K562 (cell line): ENCODE measurements around the gene PSMA6. TPM values are rescaled to one million over a fixed set of nuclear protein-coding genes. Genes with fewer than 3 reads are reported as not detected.
"Not testable (repeated sequence)": the region's sequence is repeated elsewhere in the genome, so short reads cannot be mapped to it uniquely, and the experiment has no call there.

Experiments used
- ATAC-seq: fragments of 200-7000 bp; cut with Tn5 transposase; 3 replicates; pipeline ENCODE4 v1.9.1; 2020; ENCODE audit warnings: moderate library complexity
- BruUV-seq: library from RNA; stranded (reverse); fragments of 400-500 nt; replicated peaks from 2 replicates; lab custom pipeline; 2021; lab: Mats Ljungman, UMichigan
- CTCF ChIA-PET: fragments of 300-600 bp; formaldehyde crosslinking; extraction: SDS; loops from one replicate; lab custom pipeline; 2021; ENCODE audit warnings: low intra/inter-chr PET ratio; lab: Yijun Ruan, JAX
- POLR2A ChIA-PET: fragments of 300-600, 350-650 bp; sonication (Branson Sonifier 250); formaldehyde crosslinking; extraction: SDS; loops from one replicate; lab custom pipeline; 2021; ENCODE audit warnings: antibody characterized with exemption, inconsistent platforms; lab: Yijun Ruan, JAX
- DNase-seq, 4 experiments: peaks; one replicate each; pipeline versions ENCODE4 v3.0.0 to v3.0.0-alpha.2; 2011 to 2018; ENCODE audit warnings: low spot score in 3 of 4, mixed read lengths in 3 of 4; ENCODE audit errors: extremely low read depth in 1 of 4
- FAIRE-seq: peaks from 2 replicates; lab custom pipeline; 2011; peaks lifted over from hg19 to GRCh38; lab: Jason Lieb, UNC
- H2AFZ ChIP-seq: 2 replicates; pipeline ENCODE4 v1.6.0; 2011; ENCODE audit warnings: low read depth, low read length, control low read depth, inconsistent platforms
- H3K27ac ChIP-seq: fragments of 200-600 bp; 3 replicates; pipeline ENCODE4 v1.8.0; 2011; ENCODE audit warnings: low read depth, mild to moderate bottlenecking, control low read depth, inconsistent platforms, low read length, moderate library complexity, mixed read lengths; ENCODE audit errors: extremely low read depth
- H3K27me3 ChIP-seq, 2 experiments: fragments of 300-600 bp in 1 of 2; 2 replicates in 1 of 2; 3 replicates in 1 of 2; pipeline versions ENCODE4 v1.6.0 to v1.8.0; 2011; ENCODE audit warnings: inconsistent platforms in 2 of 2, low read length in 2 of 2, mild to moderate bottlenecking in 1 of 2, mixed read lengths in 1 of 2, moderate library complexity in 1 of 2; ENCODE audit not compliant: control insufficient read depth in 2 of 2, insufficient read depth in 2 of 2
- H3K36me3 ChIP-seq: fragments of 300-600 bp; 3 replicates; pipeline ENCODE4 v1.8.0; 2011; ENCODE audit warnings: mild to moderate bottlenecking, low read length, inconsistent platforms; ENCODE audit not compliant: control insufficient read depth, insufficient read depth
- H3K4me1 ChIP-seq, 2 experiments: fragments of 200-600 bp in 1 of 2; replicated peaks in 1 of 2; 2 replicates in 1 of 2; 3 replicates in 1 of 2; pipeline versions ENCODE4 v1.5.1 to v1.8.0; 2011; ENCODE audit warnings: inconsistent platforms in 2 of 2, low read length in 2 of 2, mild to moderate bottlenecking in 1 of 2, mixed read lengths in 1 of 2, moderate library complexity in 1 of 2; ENCODE audit not compliant: control insufficient read depth in 2 of 2, insufficient read depth in 2 of 2
- H3K4me2 ChIP-seq: 2 replicates; pipeline ENCODE4 v1.6.1; 2011; ENCODE audit warnings: low read length, control low read depth, inconsistent platforms, mixed read lengths; ENCODE audit not compliant: insufficient read depth
- H3K4me3 ChIP-seq: fragments of 200-600 bp; sonication (generic), shearing (Covaris generic); 2 replicates; pipeline ENCODE4 v1.5.1; 2016; ENCODE audit warnings: control low read depth, inconsistent platforms
- H3K79me2 ChIP-seq: fragments of 200-600 bp; 3 replicates; pipeline ENCODE4 v1.8.0; 2011; ENCODE audit warnings: low read length, inconsistent platforms; ENCODE audit not compliant: control insufficient read depth, insufficient read depth
- H3K9ac ChIP-seq, 2 experiments: 2 replicates each; pipeline versions ENCODE4 v1.6.0 to v1.6.1; 2011; ENCODE audit warnings: low read depth in 2 of 2, low read length in 2 of 2, control low read depth in 1 of 2, inconsistent platforms in 1 of 2, mild to moderate bottlenecking in 1 of 2, mixed read lengths in 1 of 2; ENCODE audit not compliant: insufficient read depth in 1 of 2
- H3K9me1 ChIP-seq: one replicate; pipeline ENCODE4 v1.6.0; 2011; ENCODE audit warnings: inconsistent platforms, mild to moderate bottlenecking, low read length, moderate library complexity; ENCODE audit not compliant: control insufficient read depth, insufficient read depth
- H3K9me3 ChIP-seq: replicated peaks from 2 replicates; pipeline ENCODE4 v1.5.1; 2011; ENCODE audit warnings: low read depth, low read length, inconsistent platforms; ENCODE audit not compliant: control insufficient read depth, insufficient read depth
- H4K20me1 ChIP-seq: replicated peaks from 2 replicates; pipeline ENCODE4 v1.6.1; 2011; ENCODE audit warnings: low read length, inconsistent platforms, mixed read lengths; ENCODE audit not compliant: control insufficient read depth, insufficient read depth
- ARID1B ChIP-seq: fragments of 450-650 bp; IDR thresholded peaks from 2 replicates; pipeline ENCODE4 v1.6.1; 2016; ENCODE audit warnings: antibody characterized with exemption, mild to moderate bottlenecking, inconsistent platforms
- EP400 ChIP-seq: fragments of 450-650 bp; IDR thresholded peaks from 2 replicates; pipeline ENCODE4 v1.6.1; 2017; ENCODE audit warnings: antibody characterized with exemption, mild to moderate bottlenecking, moderate library complexity
- FOS ChIP-seq: IDR thresholded peaks from 3 replicates; pipeline ENCODE4 v1.6.1; 2011; ENCODE audit not compliant: insufficient read length; ENCODE audit errors: extremely low read depth
- HNRNPL ChIP-seq: fragments of 200-400 bp; formaldehyde crosslinking; IDR thresholded peaks from 2 replicates; pipeline ENCODE4 v1.6.1; 2017; ENCODE audit warnings: low read depth, mild to moderate bottlenecking, low read length
- NFRKB ChIP-seq: fragments of 450-650 bp; IDR thresholded peaks from 2 replicates; pipeline ENCODE4 v1.6.1; 2016; ENCODE audit warnings: low read depth
- WGBS: fragments of 100-300 bp; shearing (Covaris generic); methylation state at CpG from one replicate; pipeline ENCODE4 v1.1.6; 2016; ENCODE audit warnings: low coverage, mixed read lengths; ENCODE audit not compliant: insufficient coverage; ENCODE audit errors: missing lambda C conversion rate; 5-methylcytosine and 5-hydroxymethylcytosine counted together
- in situ Hi-C: fragments of 300-500 bp; cut with MboI; formaldehyde crosslinking; loops from 4 replicates; pipeline ENCODE4 v1.15.0; 2018; ENCODE audit warnings: inconsistent platforms, mixed read lengths
- intact Hi-C: fragments of 100-400 bp; cut with micrococcal nuclease; formaldehyde crosslinking; loops from 2 replicates; pipeline ENCODE4 v1.14.2; 2022
- polyA plus RNA-seq, 8 experiments: library from polyadenylated mRNA; depleted of rRNA in 4 of 8; stranded (reverse) in 5 of 8; unstranded in 3 of 8; fragments of >200 nt; fragmentation: Nextera tagmentation in 2 of 8; fragmentation: Illumina TruSeq in 1 of 8; extraction: Ambion mirVana in 2 of 8; extraction: Trizol in 1 of 8; gene quantifications; 2 replicates each; pipeline versions ENCODE4 v1.2.1 to v1.2.3, GENCODE V29; 2011 to 2014; ENCODE audit warnings: inconsistent platforms in 1 of 8, missing spikeins in 1 of 8
- total RNA-seq, 7 experiments: library from RNA; depleted of rRNA in 6 of 7; stranded (reverse); fragments of >200 nt in 6 of 7; fragmentation: Illumina TruSeq in 2 of 7; extraction: Trizol in 2 of 7; gene quantifications; 2 replicates each; pipeline versions ENCODE4 v1.2.1 to v1.2.3, GENCODE V29; 2011 to 2021; ENCODE audit warnings: low replicate concordance in 1 of 7
- TF ChIP-seq, protein P1 (sequence below): sonication (generic); formaldehyde crosslinking; IDR thresholded peaks from 2 replicates; pipeline ENCODE4 v1.9.0; 2022; ENCODE audit warnings: mild to moderate bottlenecking, missing genetic modification reagents
- TF ChIP-seq, protein P2 (sequence below): fragments of 450-650 bp; IDR thresholded peaks from 2 replicates; pipeline ENCODE4 v1.6.1; 2016; ENCODE audit warnings: mild to moderate bottlenecking, moderate library complexity

The PSMA6 gene
- total and polyA plus RNA-seq, 9 of the 15 experiments (the other 6 are each of a cell fraction or from before 2014, with no cell fraction given): 210 to 952 (median 288) TPM

- TF ChIP-seq HNRNPL (no peak), FOS (peak; percentile 32)
- TF ChIP-seq, protein P1, sequence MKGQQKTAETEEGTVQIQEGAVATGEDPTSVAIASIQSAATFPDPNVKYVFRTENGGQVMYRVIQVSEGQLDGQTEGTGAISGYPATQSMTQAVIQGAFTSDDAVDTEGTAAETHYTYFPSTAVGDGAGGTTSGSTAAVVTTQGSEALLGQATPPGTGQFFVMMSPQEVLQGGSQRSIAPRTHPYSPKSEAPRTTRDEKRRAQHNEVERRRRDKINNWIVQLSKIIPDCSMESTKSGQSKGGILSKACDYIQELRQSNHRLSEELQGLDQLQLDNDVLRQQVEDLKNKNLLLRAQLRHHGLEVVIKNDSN (CRISPR knock-in tag): no peak
- TF ChIP-seq, all 486 proteins: peak for 38
Measured at GRCh38 chr14:35355981-35356841, 64.0 kb downstream of the PSMA6 start (continued).

- H3K9ac ChIP-seq, H3K36me3 ChIP-seq, BruUV-seq, H3K9me3 ChIP-seq, intact Hi-C loops, CTCF ChIA-PET, POLR2A ChIA-PET, H3K27me3 ChIP-seq, in situ Hi-C loops, H3K9me1 ChIP-seq, H3K4me2 ChIP-seq, FAIRE-seq, H3K79me2 ChIP-seq, H4K20me1 ChIP-seq, ATAC-seq, H3K4me3 ChIP-seq: not testable (repeated sequence)
- 5% methylated on average over 6 of the region's 7 CpGs for WGBS
- peak in 1 of 4 experiments; percentile 54 for DNase-seq
- Histone ChIP-seq H3K27ac (peak overlapping the region; percentile 66; the same call in 1 of the 3 replicates), H3K4me1 (peaks cover 9 to 25% of the 10 kb centered on the region in 2 experiments), H2AFZ (peak overlapping the region; percentile 66)
- peak; percentile 61; the same call in 1 of the 2 replicates for TF ChIP-seq NFRKB
- TF ChIP-seq, protein P2, sequence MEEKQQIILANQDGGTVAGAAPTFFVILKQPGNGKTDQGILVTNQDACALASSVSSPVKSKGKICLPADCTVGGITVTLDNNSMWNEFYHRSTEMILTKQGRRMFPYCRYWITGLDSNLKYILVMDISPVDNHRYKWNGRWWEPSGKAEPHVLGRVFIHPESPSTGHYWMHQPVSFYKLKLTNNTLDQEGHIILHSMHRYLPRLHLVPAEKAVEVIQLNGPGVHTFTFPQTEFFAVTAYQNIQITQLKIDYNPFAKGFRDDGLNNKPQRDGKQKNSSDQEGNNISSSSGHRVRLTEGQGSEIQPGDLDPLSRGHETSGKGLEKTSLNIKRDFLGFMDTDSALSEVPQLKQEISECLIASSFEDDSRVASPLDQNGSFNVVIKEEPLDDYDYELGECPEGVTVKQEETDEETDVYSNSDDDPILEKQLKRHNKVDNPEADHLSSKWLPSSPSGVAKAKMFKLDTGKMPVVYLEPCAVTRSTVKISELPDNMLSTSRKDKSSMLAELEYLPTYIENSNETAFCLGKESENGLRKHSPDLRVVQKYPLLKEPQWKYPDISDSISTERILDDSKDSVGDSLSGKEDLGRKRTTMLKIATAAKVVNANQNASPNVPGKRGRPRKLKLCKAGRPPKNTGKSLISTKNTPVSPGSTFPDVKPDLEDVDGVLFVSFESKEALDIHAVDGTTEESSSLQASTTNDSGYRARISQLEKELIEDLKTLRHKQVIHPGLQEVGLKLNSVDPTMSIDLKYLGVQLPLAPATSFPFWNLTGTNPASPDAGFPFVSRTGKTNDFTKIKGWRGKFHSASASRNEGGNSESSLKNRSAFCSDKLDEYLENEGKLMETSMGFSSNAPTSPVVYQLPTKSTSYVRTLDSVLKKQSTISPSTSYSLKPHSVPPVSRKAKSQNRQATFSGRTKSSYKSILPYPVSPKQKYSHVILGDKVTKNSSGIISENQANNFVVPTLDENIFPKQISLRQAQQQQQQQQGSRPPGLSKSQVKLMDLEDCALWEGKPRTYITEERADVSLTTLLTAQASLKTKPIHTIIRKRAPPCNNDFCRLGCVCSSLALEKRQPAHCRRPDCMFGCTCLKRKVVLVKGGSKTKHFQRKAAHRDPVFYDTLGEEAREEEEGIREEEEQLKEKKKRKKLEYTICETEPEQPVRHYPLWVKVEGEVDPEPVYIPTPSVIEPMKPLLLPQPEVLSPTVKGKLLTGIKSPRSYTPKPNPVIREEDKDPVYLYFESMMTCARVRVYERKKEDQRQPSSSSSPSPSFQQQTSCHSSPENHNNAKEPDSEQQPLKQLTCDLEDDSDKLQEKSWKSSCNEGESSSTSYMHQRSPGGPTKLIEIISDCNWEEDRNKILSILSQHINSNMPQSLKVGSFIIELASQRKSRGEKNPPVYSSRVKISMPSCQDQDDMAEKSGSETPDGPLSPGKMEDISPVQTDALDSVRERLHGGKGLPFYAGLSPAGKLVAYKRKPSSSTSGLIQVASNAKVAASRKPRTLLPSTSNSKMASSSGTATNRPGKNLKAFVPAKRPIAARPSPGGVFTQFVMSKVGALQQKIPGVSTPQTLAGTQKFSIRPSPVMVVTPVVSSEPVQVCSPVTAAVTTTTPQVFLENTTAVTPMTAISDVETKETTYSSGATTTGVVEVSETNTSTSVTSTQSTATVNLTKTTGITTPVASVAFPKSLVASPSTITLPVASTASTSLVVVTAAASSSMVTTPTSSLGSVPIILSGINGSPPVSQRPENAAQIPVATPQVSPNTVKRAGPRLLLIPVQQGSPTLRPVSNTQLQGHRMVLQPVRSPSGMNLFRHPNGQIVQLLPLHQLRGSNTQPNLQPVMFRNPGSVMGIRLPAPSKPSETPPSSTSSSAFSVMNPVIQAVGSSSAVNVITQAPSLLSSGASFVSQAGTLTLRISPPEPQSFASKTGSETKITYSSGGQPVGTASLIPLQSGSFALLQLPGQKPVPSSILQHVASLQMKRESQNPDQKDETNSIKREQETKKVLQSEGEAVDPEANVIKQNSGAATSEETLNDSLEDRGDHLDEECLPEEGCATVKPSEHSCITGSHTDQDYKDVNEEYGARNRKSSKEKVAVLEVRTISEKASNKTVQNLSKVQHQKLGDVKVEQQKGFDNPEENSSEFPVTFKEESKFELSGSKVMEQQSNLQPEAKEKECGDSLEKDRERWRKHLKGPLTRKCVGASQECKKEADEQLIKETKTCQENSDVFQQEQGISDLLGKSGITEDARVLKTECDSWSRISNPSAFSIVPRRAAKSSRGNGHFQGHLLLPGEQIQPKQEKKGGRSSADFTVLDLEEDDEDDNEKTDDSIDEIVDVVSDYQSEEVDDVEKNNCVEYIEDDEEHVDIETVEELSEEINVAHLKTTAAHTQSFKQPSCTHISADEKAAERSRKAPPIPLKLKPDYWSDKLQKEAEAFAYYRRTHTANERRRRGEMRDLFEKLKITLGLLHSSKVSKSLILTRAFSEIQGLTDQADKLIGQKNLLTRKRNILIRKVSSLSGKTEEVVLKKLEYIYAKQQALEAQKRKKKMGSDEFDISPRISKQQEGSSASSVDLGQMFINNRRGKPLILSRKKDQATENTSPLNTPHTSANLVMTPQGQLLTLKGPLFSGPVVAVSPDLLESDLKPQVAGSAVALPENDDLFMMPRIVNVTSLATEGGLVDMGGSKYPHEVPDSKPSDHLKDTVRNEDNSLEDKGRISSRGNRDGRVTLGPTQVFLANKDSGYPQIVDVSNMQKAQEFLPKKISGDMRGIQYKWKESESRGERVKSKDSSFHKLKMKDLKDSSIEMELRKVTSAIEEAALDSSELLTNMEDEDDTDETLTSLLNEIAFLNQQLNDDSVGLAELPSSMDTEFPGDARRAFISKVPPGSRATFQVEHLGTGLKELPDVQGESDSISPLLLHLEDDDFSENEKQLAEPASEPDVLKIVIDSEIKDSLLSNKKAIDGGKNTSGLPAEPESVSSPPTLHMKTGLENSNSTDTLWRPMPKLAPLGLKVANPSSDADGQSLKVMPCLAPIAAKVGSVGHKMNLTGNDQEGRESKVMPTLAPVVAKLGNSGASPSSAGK: peak; percentile 80
- 0 out of 2 replicates have a peak, but pooled peaks have one; percentile 22 for TF ChIP-seq ARID1B
- peak; percentile 52 for TF ChIP-seq EP400
Measured at GRCh38 chr14:35359655-35360054, 67.5 kb downstream of the PSMA6 start.
